GM18517 (cell line): ENCODE results near the gene PIH1D1.

ENCODE experiments used
- ATAC-seq: cut with Tn5 transposase; IDR thresholded peaks from one replicate; pipeline ENCODE4 v1.9.1; 2021; ENCODE audit warnings: mild to moderate bottlenecking, moderate library complexity; ENCODE audit not compliant: unreplicated experiment

The PIH1D1 gene

DNA sequence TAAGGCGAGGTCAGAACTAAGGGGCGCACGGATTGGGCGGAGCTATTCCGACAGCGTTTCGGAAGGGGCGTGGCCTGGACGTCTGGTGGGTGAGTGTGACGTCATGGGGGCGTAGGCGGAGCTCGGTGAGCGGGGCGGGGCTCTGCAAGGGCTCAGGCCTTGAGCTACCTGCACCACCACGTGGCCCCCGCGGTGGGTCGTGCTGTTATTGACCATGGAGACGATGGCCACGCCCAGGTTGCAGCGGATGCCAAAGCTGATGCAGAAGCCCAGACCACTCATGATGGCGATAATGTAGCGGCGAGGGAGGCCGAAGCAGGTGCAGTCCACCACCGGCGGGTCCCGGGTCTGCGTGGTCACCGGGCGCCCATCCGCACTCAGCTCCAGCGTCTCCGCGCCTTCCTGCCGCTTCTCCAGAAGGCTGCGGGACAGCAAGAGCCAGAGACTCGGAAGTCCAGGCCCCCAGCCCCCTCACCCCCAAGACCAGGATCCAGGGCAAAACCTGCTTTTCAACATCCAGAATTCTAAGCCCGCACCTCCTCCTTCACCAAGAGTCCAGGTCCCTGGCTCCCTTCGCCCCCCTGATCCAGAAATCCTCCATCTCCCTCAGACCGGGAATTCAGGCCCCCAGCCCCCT lies 15.1 kb downstream of the PIH1D1 start:
- ATAC-seq: no peak

DNA sequence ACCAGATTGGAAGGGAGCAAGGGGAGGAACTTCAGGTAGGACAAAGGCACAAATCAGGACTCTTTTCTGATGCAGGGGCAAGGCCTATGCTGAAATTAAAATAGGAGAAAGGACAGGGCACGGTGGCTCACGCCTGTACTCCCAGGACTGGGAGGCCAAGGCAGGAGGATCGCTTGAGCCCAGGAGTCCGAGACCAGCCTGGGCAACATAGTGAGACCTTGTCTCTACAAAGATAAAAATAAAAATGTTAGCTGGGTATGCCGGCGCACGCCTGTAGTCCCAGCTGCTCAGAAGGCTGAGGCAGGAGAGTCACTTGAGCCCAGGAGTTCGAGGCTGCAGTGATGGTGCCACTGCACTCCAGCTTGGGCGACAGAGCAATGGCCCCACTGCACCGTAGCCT lies 15.9 kb downstream of the PIH1D1 start:
- no peak for ATAC-seq

DNA sequence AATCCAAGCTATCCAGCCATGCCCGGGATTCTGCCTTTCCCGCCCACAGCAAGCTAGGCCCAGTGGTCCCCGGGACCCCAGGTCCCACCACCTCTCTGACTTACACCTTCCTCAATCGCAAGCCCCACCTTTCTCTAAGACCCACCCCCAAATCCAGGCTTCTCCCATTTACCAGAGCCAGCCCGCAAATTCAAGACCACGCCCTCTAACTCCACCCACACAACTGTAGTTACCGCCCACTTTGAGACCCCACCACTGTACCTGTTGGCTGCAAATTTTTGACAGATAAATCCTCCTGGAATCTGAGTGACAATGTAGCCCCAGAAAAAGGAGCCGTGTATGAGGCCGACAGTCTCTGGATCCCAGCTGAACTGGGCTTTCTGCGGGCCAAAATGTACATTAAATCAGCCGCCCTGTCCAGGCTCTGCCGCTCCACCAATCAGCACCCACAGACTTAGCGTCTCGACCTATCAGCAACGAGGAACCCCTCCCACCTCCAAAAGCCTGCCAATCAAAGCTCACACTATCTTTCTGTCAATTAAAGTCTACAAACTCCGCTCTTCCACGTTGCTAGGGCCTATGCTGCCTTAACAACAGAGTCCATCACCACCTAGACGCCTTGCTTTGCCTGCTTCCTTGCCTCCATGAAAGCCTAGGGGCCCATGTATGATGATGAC lies 16.6 kb downstream of the PIH1D1 start:
- no peak for ATAC-seq

- ATAC-seq: no peak
Measured at GRCh38 chr19:49433240-49433901, 18.2 kb downstream of the PIH1D1 start.

DNA sequence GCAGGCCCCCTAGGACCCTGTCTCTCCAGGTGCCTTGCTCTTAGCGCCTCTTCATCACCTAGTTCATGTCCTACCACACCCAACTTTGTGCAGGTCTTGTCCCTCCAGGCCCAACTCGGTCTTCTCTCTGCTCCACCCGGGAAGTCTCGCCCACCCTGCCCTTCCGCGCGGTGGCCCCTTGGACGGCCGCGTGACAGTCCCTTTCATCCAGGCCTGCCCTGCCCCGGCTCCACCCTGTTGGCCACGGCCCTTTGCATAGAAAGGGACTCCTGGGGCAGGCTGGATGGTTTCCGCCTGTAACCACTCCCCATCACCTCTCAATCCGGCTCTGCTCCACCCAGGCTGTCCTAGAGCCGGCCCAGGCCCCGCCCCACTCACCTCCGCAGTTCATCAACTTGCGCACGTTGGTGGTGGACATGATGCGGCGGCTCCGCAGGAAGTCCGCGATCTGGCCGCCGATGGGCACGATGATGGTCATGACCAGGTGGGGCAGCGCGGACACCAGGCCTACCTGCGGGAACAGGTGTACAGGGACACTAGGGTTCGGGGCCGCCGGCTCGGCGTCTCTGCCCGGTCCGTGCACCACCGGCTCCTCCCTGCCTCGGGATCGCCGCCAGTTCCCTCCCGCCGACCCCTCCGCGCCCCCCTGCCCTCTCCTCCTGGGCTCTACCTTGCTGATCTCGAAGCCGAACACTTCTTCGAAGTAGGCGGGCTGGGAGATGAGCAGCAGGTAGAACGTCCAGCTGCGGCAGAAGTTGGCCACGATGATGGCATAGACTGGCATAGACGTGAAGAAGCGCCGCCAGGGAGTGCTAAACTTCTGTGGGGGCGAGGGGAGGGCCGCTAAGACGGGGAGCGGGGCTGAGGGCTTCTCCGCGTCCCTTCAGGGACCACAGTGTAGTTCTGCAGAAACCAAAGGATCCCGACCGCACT lies 19.2 kb downstream of the PIH1D1 start:
- ATAC-seq: no peak

DNA sequence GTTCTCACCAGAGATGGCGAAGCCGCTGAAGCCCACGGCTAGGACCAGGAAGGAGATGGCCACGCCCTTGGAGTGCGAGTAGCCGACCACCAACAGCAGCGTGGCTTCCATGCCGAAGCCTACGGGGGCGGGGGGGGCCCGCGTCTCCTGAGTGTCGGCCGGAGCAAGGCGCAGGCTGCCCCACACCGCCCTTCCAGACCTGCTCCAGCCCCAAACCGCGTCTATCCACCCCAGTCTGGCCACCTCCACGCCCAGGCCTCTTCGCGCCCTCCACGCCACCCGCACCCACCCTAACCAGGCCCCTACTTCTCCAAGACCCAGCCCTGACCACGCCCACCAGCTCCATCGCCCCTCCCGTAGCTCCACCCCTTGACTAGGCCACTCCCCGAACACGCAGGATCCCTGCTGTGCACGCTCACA lies 20.3 kb downstream of the PIH1D1 start:
- no peak for ATAC-seq

DNA sequence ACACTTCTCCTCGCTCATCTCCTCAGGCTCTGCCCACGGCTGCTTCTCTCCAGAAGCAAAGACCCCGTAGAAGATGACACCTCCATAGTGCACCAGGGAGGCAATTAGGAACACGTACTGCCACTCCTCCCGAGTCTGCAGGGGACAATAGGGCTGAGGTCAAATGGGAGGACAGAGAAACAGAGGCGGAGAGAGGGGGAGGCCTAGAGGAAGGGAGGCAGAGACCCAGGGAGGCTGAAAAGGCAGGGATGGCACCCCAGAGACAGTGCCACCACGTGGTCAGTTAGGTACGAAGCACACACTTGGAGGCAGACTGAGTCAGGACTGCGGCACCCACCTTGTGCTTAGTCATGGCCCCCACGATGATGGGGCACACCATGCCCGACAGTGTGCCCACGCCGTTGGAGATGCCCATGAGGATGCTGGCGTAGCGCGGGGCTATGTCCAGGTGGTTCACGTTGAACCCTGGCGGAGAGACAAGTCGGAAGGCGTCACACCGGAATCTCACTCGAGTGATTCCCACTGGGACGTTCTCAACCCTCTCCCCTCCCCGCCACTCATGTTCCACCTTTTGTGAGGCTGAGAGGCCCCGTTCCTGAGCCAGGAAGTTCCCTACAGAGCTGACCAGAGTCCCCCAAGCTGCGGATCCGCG lies 20.8 kb downstream of the PIH1D1 start:
- ATAC-seq: no peak

- no peak for ATAC-seq
Measured at GRCh38 chr19:49430172-49430677, 21.4 kb downstream of the PIH1D1 start.

DNA sequence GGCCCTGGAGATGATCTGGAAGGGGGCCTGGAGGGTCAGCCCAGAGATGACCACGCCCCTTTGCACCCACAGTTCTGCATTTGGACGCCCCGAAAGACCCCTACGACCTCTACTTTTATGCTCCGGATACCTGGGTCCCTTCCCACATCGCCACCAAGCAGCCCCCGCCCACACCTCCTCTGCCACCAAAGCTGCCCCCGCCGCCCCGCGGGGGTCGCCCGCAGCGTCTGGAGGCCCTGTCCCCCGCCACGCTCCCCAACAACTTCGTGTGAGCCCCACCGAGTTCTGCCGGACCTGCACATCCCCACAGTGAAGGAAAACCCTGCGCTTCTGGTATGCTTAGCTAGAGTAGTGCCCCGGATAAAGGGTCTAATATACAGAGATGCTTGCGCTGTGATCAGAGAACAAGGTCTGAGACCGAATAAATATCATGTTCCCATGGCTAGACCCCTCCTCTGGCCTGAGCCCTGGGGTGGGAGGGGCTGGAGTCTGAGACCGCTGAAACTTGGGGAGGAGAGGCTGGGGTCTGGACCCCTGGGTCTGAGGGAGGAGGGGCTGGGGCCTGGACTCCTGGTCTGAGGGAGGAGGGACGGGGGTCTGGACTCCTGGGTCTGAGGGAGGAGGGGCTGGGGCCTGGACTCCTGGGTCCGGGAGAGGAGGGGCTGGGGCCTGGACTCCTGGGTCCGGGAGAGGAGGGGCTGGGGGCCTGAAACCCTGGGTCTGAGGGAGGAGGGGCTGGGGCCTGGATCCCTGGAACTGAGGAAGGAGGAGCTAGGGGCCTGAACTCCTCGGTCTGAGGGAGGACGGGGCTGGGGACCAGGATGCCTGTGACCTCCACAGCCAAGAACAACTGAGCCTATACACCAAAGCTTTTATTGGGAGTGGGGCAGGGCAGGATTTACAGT lies 22.8 kb downstream of the PIH1D1 start:
- no peak for ATAC-seq

GRCh38 chr19:49427855-49428546 lies 23.6 kb downstream of the PIH1D1 start:
- no peak for ATAC-seq

- no peak for ATAC-seq
Measured at GRCh38 chr19:49427339-49427738, 24.3 kb downstream of the PIH1D1 start.

- ATAC-seq: no peak
Measured at GRCh38 chr19:49425922-49426592, 25.6 kb downstream of the PIH1D1 start.

GRCh38 chr19:49425178-49425577 lies 26.4 kb downstream of the PIH1D1 start, which contains the start of gene GFY:
GFY (plus strand) TSS chr19:49425388; CDS start chr19:49426431, 1,043 bp downstream.
- no peak for ATAC-seq

DNA sequence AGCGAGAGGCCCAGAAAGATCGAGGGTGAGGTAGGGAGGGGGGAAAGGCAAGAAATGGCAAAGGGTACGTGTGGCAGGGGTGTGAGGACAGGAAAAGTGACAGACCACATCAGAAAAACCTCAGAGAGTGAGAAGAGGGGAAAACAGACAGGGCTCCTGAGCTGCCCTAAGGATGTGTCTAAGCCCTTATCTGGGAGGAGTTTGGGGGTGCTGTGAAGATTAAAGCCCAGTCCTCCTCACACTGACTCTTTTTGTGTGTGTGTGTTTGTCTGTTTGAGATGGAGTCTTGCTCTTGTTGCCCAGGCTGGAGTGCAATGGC lies 27.7 kb downstream of the PIH1D1 start:
- no peak for ATAC-seq

DNA sequence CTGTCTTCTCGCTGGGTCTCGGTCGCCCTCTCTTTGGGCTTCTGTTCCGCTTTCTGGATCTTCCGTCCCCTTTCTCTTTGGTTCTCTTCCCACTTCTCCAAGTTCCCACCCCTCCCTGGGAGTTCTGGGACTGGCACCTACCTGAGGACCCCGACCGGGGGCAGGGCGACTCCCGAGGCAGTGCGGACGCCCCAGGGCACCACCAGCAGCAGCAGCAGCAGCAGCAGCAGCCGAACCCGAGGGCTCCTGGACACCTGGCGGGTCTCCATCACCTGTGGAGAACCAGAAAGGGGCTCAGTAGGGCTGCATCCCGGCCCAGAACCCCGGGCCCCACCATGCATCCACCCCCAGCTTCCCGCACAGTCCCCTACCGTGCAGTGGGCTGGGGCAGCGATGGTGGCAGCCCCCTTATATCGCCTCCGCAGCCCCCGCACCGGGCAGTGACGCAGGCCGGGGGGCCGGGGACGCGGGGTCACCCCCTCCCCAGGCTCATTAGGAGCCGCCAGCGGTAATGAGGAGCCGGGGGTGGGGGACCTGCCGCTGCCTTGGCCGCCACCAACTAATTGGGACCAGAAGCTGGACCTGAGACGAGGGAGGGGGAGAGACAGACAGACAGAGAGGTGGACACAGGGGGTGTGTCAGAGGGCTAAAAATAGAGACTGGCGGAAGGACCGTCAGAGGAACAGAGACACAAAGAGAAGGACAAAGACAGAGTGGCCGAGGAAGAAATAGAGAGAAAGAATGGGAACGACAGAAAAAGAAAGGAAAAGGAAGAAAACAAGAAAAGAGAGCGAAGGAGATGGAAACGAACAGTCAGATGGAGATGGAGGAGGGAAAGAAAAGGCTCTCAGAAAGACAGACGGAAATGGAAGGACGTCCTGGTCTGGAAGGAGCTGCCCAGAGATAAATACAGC lies 28.3 kb downstream of the PIH1D1 start, which contains the start of gene PTH2:
Gene PTH2, minus strand, starts transcription at position 371 of the 914 bp plus-strand sequence. Its CDS starts 102 bp downstream, at position 269.
- no peak for ATAC-seq

DNA sequence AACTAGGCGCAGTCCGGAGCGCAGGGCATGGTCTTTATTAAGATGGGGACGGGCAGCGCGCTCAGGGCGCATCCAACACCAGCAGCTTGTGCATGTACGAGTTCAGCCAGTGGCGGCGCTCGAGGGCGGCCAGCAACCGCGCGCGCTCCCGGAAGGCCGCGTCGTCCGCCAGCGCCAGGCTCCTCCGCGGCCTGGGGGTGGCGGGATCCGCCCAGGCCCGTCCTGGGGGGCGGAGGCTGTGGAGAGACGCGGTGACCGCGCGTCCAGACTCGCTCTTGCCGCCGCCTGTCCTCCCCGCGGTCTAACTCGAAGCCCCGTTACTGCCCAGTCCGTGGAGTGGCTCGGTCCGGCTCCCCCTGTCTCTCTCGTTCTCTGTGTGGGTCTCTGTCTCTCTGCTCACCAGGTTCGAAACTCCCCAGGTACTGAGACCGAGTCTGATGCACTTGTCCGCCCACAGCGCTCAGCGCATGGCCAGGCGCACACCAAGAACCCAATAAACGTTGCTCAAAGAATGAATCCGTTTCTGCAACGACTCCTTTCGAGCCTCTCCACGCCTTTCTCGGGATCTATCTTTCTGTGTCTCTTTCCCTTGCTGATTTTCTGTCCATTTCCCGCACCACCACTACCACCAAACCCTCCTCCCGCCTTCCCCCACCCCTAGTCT lies 29.1 kb downstream of the PIH1D1 start:
- no peak for ATAC-seq

- ATAC-seq: no peak
Measured at GRCh38 chr19:49421878-49422202, 29.8 kb downstream of the PIH1D1 start.
